ENCODE results near the gene CCZ1B. TPM values are rescaled to one million over a fixed set of nuclear protein-coding genes. Genes with fewer than 3 reads are reported as not detected.
"Not testable (repeated sequence)": the region's sequence is repeated elsewhere in the genome, so short reads cannot be mapped to it uniquely, and the experiment has no call there.

Gene CCZ1B
- total and polyA plus RNA-seq, 2 of the 8 experiments (the other 6 are each of a cell fraction or from before 2014, with no cell fraction given), result 18.0 to 55.2 TPM

DNA sequence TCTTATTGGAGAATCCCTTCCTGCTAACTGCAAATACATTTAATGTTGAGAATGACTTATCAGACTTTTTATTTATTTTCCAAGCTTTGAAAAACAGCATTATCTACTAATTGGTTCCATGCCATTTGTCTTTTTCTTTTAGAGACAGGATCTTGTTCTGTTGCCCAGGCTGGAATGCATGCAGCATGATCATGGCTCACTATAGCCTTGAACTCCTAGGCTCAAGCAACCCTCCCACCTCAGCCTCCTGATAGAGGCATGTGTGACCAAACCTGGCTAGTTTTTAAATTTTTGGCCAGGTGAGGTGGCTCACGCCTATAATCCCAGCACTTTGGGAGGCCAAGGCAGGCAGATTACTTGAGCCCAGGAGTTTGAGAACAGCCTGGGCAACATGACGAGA, 13.1 kb downstream of the CCZ1B start:
- H2AFZ ChIP-seq (ENCODE audit: low read length); H3K4me3 ChIP-seq (ENCODE audit: extremely low read depth in 1 of 4, insufficient read depth in 2 of 4, low read depth in 3 of 4, low read length in 4 of 4); H2BK12ac ChIP-seq (ENCODE audit: low read depth, low read length); DNase-seq (ENCODE audit: low read depth in 1 of 2, low spot score in 2 of 2); H4K8ac ChIP-seq (ENCODE audit: extremely low read depth, insufficient read depth, low read length); H2BK20ac ChIP-seq (ENCODE audit: low read length); H2BK120ac ChIP-seq (replicated peaks; ENCODE audit: low read depth, low read length); H3K14ac ChIP-seq (ENCODE audit: insufficient read length); H3K9ac ChIP-seq (replicated peaks in 1 of 4; ENCODE audit: extremely low read depth in 1 of 4, low read depth in 3 of 4, low read length in 3 of 4); H3K4ac ChIP-seq (replicated peaks; ENCODE audit: insufficient read length, low read depth, low read length); POLR2A ChIA-PET (ENCODE audit: partially characterized antibody); H3K27ac ChIP-seq (ENCODE audit: low read depth, low read length); H3K79me2 ChIP-seq (ENCODE audit: control insufficient read depth in 1 of 2, insufficient read depth in 2 of 2, low read length in 2 of 2); H4K91ac ChIP-seq (replicated peaks; ENCODE audit: insufficient read length, low read length); H2AK5ac ChIP-seq (ENCODE audit: low read depth, low read length); H3K4me2 ChIP-seq (ENCODE audit: insufficient read depth in 1 of 2, low read depth in 2 of 2, low read length in 2 of 2); H4K5ac ChIP-seq (ENCODE audit: insufficient read length, low read depth, low read length); H3K23me2 ChIP-seq (ENCODE audit: low read depth, low read length); H3K27me3 ChIP-seq (replicated peaks in 1 of 4; ENCODE audit: control insufficient read depth in 3 of 4, extremely low read depth in 1 of 4, insufficient read depth in 3 of 4, low read length in 3 of 4); H3K9me3 ChIP-seq (ENCODE audit: insufficient read depth in 2 of 2, low read depth in 1 of 2, low read length in 1 of 2); H3K56ac ChIP-seq (replicated peaks; ENCODE audit: insufficient read length, low read depth, low read length); H3K4me1 ChIP-seq (replicated peaks in 1 of 4; ENCODE audit: control insufficient read depth in 3 of 4, insufficient read depth in 4 of 4, low read length in 3 of 4); FAIRE-seq; H4K20me1 ChIP-seq (replicated peaks in 1 of 2; ENCODE audit: control insufficient read depth in 1 of 2, insufficient read depth in 2 of 2, low read length in 2 of 2); H2BK15ac ChIP-seq (ENCODE audit: low read length); H2BK5ac ChIP-seq (ENCODE audit: low read depth, low read length); H3K18ac ChIP-seq (ENCODE audit: extremely low read depth, low read length); H3K79me1 ChIP-seq (ENCODE audit: low read depth, low read length); CTCF ChIA-PET (ENCODE audit: partially characterized antibody); H3K23ac ChIP-seq (ENCODE audit: insufficient read length): not testable (repeated sequence)
- 83% methylated on average over 2 of the region's 2 CpGs; no CpG with 5 or more reads in 1 of the 2 experiments for WGBS, 2 experiments (ENCODE audit: extremely low coverage in 1 of 2, insufficient coverage in 1 of 2, insufficient read length in 1 of 2, insufficient replicate concordance in 2 of 2, low coverage in 1 of 2, low lambda C conversion rate in 2 of 2, missing lambda C conversion rate in 1 of 2)
- H3K36me3 ChIP-seq (ENCODE audit: control insufficient read depth in 2 of 4, insufficient read depth in 4 of 4, low read length in 3 of 4), result peaks cover 2 to 15% (median 5%) of the 10 kb centered on the region in 4 experiments; a peak in 6 of 8 replicates

DNA sequence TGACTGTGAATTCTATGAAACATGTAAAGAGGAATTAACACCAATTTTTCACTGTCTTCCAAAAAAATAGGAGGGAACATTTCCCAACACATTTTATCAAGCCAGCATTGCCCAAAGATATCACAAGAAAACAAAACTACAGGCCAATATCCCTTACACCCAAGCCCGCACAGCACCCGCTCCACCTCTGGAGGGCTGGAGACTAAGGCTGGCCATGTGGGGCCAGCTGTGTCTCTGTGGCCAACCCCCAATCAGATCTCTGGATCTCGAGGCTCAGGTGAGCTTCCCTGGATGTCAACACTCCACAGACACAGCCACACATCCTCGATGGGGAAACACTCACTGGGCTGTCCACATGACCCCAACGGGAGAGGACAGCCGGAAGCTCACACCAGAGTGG, 18.1 kb downstream of the CCZ1B start:
- CTCF ChIA-PET (ENCODE audit: partially characterized antibody); H3K4me2 ChIP-seq (ENCODE audit: insufficient read depth in 1 of 2, low read depth in 2 of 2, low read length in 2 of 2); H3K4me3 ChIP-seq (ENCODE audit: extremely low read depth in 1 of 4, insufficient read depth in 2 of 4, low read depth in 3 of 4, low read length in 4 of 4); H2AFZ ChIP-seq (ENCODE audit: low read length); FAIRE-seq; H3K56ac ChIP-seq (replicated peaks; ENCODE audit: insufficient read length, low read depth, low read length); H2BK120ac ChIP-seq (replicated peaks; ENCODE audit: low read depth, low read length); H3K23me2 ChIP-seq (ENCODE audit: low read depth, low read length); H2AK5ac ChIP-seq (ENCODE audit: low read depth, low read length); H3K27me3 ChIP-seq (replicated peaks in 1 of 4; ENCODE audit: control insufficient read depth in 3 of 4, extremely low read depth in 1 of 4, insufficient read depth in 3 of 4, low read length in 3 of 4); H2BK15ac ChIP-seq (ENCODE audit: low read length); H3K23ac ChIP-seq (ENCODE audit: insufficient read length); H3K79me2 ChIP-seq (ENCODE audit: control insufficient read depth in 1 of 2, insufficient read depth in 2 of 2, low read length in 2 of 2); H4K5ac ChIP-seq (ENCODE audit: insufficient read length, low read depth, low read length); H3K14ac ChIP-seq (ENCODE audit: insufficient read length); H3K18ac ChIP-seq (ENCODE audit: extremely low read depth, low read length); H3K36me3 ChIP-seq (ENCODE audit: control insufficient read depth in 2 of 4, insufficient read depth in 4 of 4, low read length in 3 of 4); H3K9me3 ChIP-seq (ENCODE audit: insufficient read depth in 2 of 2, low read depth in 1 of 2, low read length in 1 of 2); H4K91ac ChIP-seq (replicated peaks; ENCODE audit: insufficient read length, low read length); DNase-seq (ENCODE audit: low read depth in 1 of 2, low spot score in 2 of 2); H2BK12ac ChIP-seq (ENCODE audit: low read depth, low read length); H2BK20ac ChIP-seq (ENCODE audit: low read length); H3K4ac ChIP-seq (replicated peaks; ENCODE audit: insufficient read length, low read depth, low read length); H3K9ac ChIP-seq (replicated peaks in 1 of 4; ENCODE audit: extremely low read depth in 1 of 4, low read depth in 3 of 4, low read length in 3 of 4); H3K79me1 ChIP-seq (ENCODE audit: low read depth, low read length); H4K20me1 ChIP-seq (replicated peaks in 1 of 2; ENCODE audit: control insufficient read depth in 1 of 2, insufficient read depth in 2 of 2, low read length in 2 of 2); H2BK5ac ChIP-seq (ENCODE audit: low read depth, low read length); H3K4me1 ChIP-seq (replicated peaks in 1 of 4; ENCODE audit: control insufficient read depth in 3 of 4, insufficient read depth in 4 of 4, low read length in 3 of 4); POLR2A ChIA-PET (ENCODE audit: partially characterized antibody); H3K27ac ChIP-seq (ENCODE audit: low read depth, low read length); H4K8ac ChIP-seq (ENCODE audit: extremely low read depth, insufficient read depth, low read length): not testable (repeated sequence)
- WGBS, 2 experiments (ENCODE audit: extremely low coverage in 1 of 2, insufficient coverage in 1 of 2, insufficient read length in 1 of 2, insufficient replicate concordance in 2 of 2, low coverage in 1 of 2, low lambda C conversion rate in 2 of 2, missing lambda C conversion rate in 1 of 2), result no CpG with 5 or more reads among the region's 6 CpGs

Measured in H1 (cell line).